A673 (cell line): ENCODE results near the gene FAM185A. TPM values are rescaled to one million over a fixed set of nuclear protein-coding genes. Genes with fewer than 3 reads are reported as not detected.

Experiments
- BruUV-seq: library from RNA; stranded (reverse); fragments of 400-500 nt; replicated peaks from 2 replicates; lab custom pipeline; 2021; lab: Mats Ljungman, UMichigan
- CTCF ChIA-PET: fragments of 300-600 bp; sonication (Branson Sonifier 250); formaldehyde crosslinking; loops from one replicate; lab custom pipeline; 2022; ENCODE audit warnings: antibody characterized with exemption; lab: Charles Lee
- POLR2A ChIA-PET: fragments of 300-600 bp; sonication (Branson Sonifier 250); formaldehyde crosslinking; loops from one replicate; lab custom pipeline; 2022; ENCODE audit warnings: antibody characterized with exemption; ENCODE audit not compliant: low non-redundant PET; lab: Charles Lee
- DNase-seq: peaks from one replicate; pipeline ENCODE4 v3.0.0-alpha.2; 2015; ENCODE audit warnings: low spot score
- H3K27ac ChIP-seq: fragments of 200-600 bp; sonication (generic); 2 replicates; pipeline ENCODE4 v1.5.1; 2016; ENCODE audit warnings: mixed run types, low read depth, mild to moderate bottlenecking, mixed read lengths, antibody characterized with exemption, low read length; ENCODE audit not compliant: poor library complexity, severe bottlenecking
- H3K27me3 ChIP-seq: fragments of 200-600 bp; sonication (generic); replicated peaks from 2 replicates; pipeline ENCODE4 v1.6.1; 2017; ENCODE audit warnings: mixed run types, low read depth, mild to moderate bottlenecking, mixed read lengths, antibody characterized with exemption, low read length; ENCODE audit not compliant: insufficient read depth, poor library complexity
- H3K36me3 ChIP-seq: fragments of 200-600 bp; sonication (generic); 2 replicates; pipeline ENCODE4 v1.6.1; 2016; ENCODE audit warnings: mixed run types, mild to moderate bottlenecking, mixed read lengths, antibody characterized with exemption, low read length; ENCODE audit not compliant: insufficient read depth, poor library complexity, severe bottlenecking
- H3K4me1 ChIP-seq: fragments of 200-600 bp; sonication (generic); 2 replicates; pipeline ENCODE4 v1.6.1; 2017; ENCODE audit warnings: mixed run types, mild to moderate bottlenecking, mixed read lengths, antibody characterized with exemption, low read length; ENCODE audit not compliant: insufficient read depth, poor library complexity, severe bottlenecking
- H3K4me3 ChIP-seq: fragments of 200-600 bp; sonication (generic); 2 replicates; pipeline ENCODE4 v1.5.1; 2016; ENCODE audit warnings: low read depth, mixed run types, mild to moderate bottlenecking, mixed read lengths, low read length; ENCODE audit not compliant: poor library complexity, severe bottlenecking
- H3K9me3 ChIP-seq: fragments of 200-600 bp; sonication (generic); 2 replicates; pipeline ENCODE4 v1.6.1; 2016; ENCODE audit warnings: mixed run types, low read depth, mild to moderate bottlenecking, mixed read lengths, antibody characterized with exemption, low read length; ENCODE audit not compliant: poor library complexity, severe bottlenecking
- EZH2 ChIP-seq: fragments of 200-600 bp; sonication (generic); IDR thresholded peaks from 2 replicates; pipeline ENCODE4 v1.6.1; 2017; ENCODE audit warnings: borderline replicate concordance, low read depth, mild to moderate bottlenecking, mixed read lengths, antibody characterized with exemption, low read length; ENCODE audit not compliant: poor library complexity, severe bottlenecking
- intact Hi-C: fragments of 100-400 bp; cut with micrococcal nuclease; formaldehyde crosslinking; loops from one replicate; pipeline ENCODE4 v1.10.0; 2022; ENCODE audit not compliant: unreplicated experiment
- total RNA-seq: library from RNA; stranded (reverse); gene quantifications from 2 replicates; pipeline ENCODE4 v1.2.3, GENCODE V29; 2021
- TF ChIP-seq, protein P1 (sequence below): fragments of 300-800, 200-600 bp; sonication (generic); conservative IDR thresholded peaks from 2 replicates; pipeline ENCODE4 v1.5.1; 2017; ENCODE audit warnings: low read depth, mild to moderate bottlenecking, antibody characterized with exemption, low read length, moderate library complexity, mixed read lengths

FAM185A gene
- total RNA-seq, 1 experiment from 2014 or later = 4.6 TPM

DNA sequence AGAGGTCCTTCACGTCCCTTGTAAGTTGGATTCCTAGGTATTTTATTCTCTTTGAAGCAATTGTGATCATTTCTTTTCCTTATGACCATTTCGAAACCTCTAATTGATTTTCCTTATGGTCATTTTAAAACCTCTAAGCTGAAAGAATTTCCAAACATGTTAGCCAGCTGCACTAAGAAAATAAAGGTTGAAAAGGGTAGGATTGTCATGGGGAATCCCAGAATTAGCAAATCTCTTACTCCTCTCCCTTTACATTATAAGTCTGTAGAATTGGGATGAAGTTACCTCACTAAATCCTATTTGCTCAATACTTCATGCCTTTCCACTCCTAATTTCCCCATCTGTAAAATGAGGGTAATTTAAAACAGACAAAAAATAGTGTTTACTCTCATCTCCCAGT is 79.5 kb downstream of the FAM185A start:
- no TSS peak for BruUV-seq
- Histone ChIP-seq H3K9me3 (no peaks in the 10 kb centered on the region), H3K27ac (no peak overlapping the region), H3K4me3 (no peak overlapping the region), H3K4me1 (no peaks in the 10 kb centered on the region), H3K36me3 (no peaks in the 10 kb centered on the region), H3K27me3 (no peaks in the 10 kb centered on the region)
- CTCF ChIA-PET = no interaction called here
- POLR2A ChIA-PET = no interaction called here
- TF ChIP-seq, protein P1, sequence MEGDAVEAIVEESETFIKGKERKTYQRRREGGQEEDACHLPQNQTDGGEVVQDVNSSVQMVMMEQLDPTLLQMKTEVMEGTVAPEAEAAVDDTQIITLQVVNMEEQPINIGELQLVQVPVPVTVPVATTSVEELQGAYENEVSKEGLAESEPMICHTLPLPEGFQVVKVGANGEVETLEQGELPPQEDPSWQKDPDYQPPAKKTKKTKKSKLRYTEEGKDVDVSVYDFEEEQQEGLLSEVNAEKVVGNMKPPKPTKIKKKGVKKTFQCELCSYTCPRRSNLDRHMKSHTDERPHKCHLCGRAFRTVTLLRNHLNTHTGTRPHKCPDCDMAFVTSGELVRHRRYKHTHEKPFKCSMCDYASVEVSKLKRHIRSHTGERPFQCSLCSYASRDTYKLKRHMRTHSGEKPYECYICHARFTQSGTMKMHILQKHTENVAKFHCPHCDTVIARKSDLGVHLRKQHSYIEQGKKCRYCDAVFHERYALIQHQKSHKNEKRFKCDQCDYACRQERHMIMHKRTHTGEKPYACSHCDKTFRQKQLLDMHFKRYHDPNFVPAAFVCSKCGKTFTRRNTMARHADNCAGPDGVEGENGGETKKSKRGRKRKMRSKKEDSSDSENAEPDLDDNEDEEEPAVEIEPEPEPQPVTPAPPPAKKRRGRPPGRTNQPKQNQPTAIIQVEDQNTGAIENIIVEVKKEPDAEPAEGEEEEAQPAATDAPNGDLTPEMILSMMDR = no peak
- TF ChIP-seq EZH2 = no peak
- no peak for DNase-seq
- intact Hi-C loops = no loop called here

DNA sequence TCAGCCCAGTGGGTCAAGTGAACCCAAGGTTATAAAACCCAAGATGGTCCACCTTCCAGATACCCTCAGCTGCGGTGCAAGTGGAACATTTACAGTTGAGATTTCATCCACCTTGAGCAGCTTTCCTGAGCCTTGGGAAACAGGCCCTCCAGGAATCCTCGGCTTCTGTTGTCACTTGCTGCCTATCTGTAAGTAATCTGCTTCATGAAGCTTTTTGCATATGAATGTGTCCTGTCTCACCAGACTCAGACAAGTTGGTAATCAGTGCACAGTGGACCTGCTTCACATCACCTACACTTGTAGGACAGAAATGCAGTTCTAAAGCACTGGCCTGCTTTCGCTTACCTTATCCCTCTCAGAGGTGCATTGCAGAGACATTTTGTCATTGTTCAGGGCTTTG is 80.3 kb downstream of the FAM185A start:
- Histone ChIP-seq H3K4me3 (no peak overlapping the region), H3K4me1 (no peaks in the 10 kb centered on the region), H3K36me3 (no peaks in the 10 kb centered on the region), H3K9me3 (no peaks in the 10 kb centered on the region), H3K27me3 (no peaks in the 10 kb centered on the region), H3K27ac (no peak overlapping the region)
- BruUV-seq = no TSS peak
- CTCF ChIA-PET = no interaction called here
- TF ChIP-seq, protein P1 = no peak
- no peak for TF ChIP-seq EZH2
- no peak for DNase-seq
- POLR2A ChIA-PET = no interaction called here
- intact Hi-C loops = no loop called here

DNA sequence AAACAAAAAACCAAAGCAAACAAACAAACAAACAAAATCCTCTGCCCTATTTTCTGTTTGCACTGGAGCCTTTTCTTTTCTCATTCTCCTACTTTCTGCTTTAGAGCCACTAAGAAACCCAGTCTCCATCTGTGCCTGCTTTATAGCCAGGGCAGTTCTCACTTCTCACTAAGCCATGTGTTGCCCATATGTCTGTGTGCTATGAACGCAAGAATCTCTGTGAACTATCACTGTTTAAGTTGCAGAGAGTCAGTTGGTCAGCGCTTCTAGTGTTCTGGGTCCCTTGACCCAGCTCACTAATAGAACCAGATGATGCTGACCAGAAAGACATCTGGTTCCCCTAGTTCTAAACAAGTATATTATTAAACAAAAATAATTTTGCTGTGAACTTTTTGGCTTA is 81.4 kb downstream of the FAM185A start:
- Histone ChIP-seq H3K36me3 (no peaks in the 10 kb centered on the region), H3K9me3 (no peaks in the 10 kb centered on the region), H3K27ac (no peak overlapping the region), H3K4me1 (peaks cover 7% of the 10 kb centered on the region), H3K4me3 (no peak overlapping the region), H3K27me3 (no peaks in the 10 kb centered on the region)
- ChIA-PET POLR2A (no interaction called here), CTCF (no interaction called here)
- TF ChIP-seq, protein P1 = no peak
- no peak for TF ChIP-seq EZH2
- intact Hi-C loops = no loop called here
- no TSS peak for BruUV-seq
- DNase-seq = no peak
